OCI-LY1 (cell line): Measurements from ENCODE around the gene RASGEF1C.

Experiments
- H2AFZ ChIP-seq: fragments of 200-600 bp; sonication (generic), shearing (Covaris generic); 2 replicates; pipeline ENCODE4 v1.6.0; 2014; ENCODE audit warnings: antibody characterized with exemption, mild to moderate bottlenecking, low read length
- H3F3A ChIP-seq: fragments of 200-600 bp; sonication (generic), shearing (Covaris generic); 2 replicates; pipeline ENCODE4 v1.6.0; 2014; ENCODE audit warnings: mild to moderate bottlenecking, antibody characterized with exemption, low read length, moderate library complexity; ENCODE audit not compliant: insufficient read depth
- H3K27ac ChIP-seq: fragments of 200-600 bp; sonication (generic); 2 replicates; pipeline ENCODE4 v1.5.1; 2014; ENCODE audit warnings: low read length, mixed run types, mild to moderate bottlenecking, low read depth; ENCODE audit not compliant: poor library complexity, severe bottlenecking
- H3K27me3 ChIP-seq: fragments of 200-600 bp; sonication (generic); 2 replicates; pipeline ENCODE4 v1.6.0; 2014; ENCODE audit warnings: antibody characterized with exemption, mild to moderate bottlenecking, low read length, moderate library complexity; ENCODE audit not compliant: insufficient read depth
- H3K36me3 ChIP-seq: fragments of 200-600 bp; sonication (generic); 2 replicates; pipeline ENCODE4 v1.6.1; 2014; ENCODE audit warnings: mild to moderate bottlenecking, antibody characterized with exemption, low read length, moderate library complexity, mixed read lengths; ENCODE audit not compliant: insufficient read depth
- H3K4me1 ChIP-seq: fragments of 200-600 bp; sonication (generic); 2 replicates; pipeline ENCODE4 v1.5.1; 2014; ENCODE audit warnings: mild to moderate bottlenecking, low read length, moderate library complexity; ENCODE audit not compliant: insufficient read depth, severe bottlenecking
- H3K4me2 ChIP-seq: fragments of 200-600 bp; sonication (generic), shearing (Covaris generic); 2 replicates; pipeline ENCODE4 v1.6.1; 2014; ENCODE audit warnings: low read length
- H3K4me3 ChIP-seq: fragments of 200-600 bp; sonication (generic); 2 replicates; pipeline ENCODE4 v1.5.1; 2014; ENCODE audit warnings: low read length, low read depth, mild to moderate bottlenecking, mixed read lengths; ENCODE audit not compliant: poor library complexity, severe bottlenecking
- H3K79me2 ChIP-seq: fragments of 200-600 bp; shearing (Covaris generic); 2 replicates; pipeline ENCODE4 v1.6.1; 2016; ENCODE audit warnings: mixed run types, low read length, mixed read lengths; ENCODE audit not compliant: insufficient read depth
- H3K9ac ChIP-seq: fragments of 200-600 bp; sonication (generic), shearing (Covaris generic); 2 replicates; pipeline ENCODE4 v1.6.1; 2014; ENCODE audit warnings: mild to moderate bottlenecking, low read length, mixed read lengths
- H3K9me2 ChIP-seq: fragments of 200-600 bp; sonication (generic), shearing (Covaris generic); 2 replicates; pipeline ENCODE4 v1.6.1; 2014; ENCODE audit warnings: low read depth, mild to moderate bottlenecking, low read length, mixed read lengths
- H3K9me3 ChIP-seq: fragments of 200-600 bp; shearing (Covaris generic); 2 replicates; pipeline ENCODE4 v1.6.1; 2014; ENCODE audit warnings: low read length, mixed read lengths
- H4K20me1 ChIP-seq: fragments of 200-600 bp; sonication (generic), shearing (Covaris generic); 2 replicates; pipeline ENCODE4 v1.6.0; 2016; ENCODE audit warnings: mild to moderate bottlenecking, low read length; ENCODE audit not compliant: insufficient read depth
- EZH2 ChIP-seq: fragments of 200-600 bp; sonication (generic), shearing (Covaris generic); IDR thresholded peaks from 2 replicates; pipeline ENCODE4 v1.8.0; 2017; ENCODE audit warnings: borderline replicate concordance, mixed run types, mild to moderate bottlenecking, antibody characterized with exemption, low read length, moderate library complexity, mixed read lengths
- TF ChIP-seq, protein P1 (sequence below): fragments of 200-600 bp; sonication (generic), shearing (Covaris generic); IDR thresholded peaks from 2 replicates; pipeline ENCODE4 v1.5.1; 2017; ENCODE audit warnings: mild to moderate bottlenecking, antibody characterized with exemption, low read length, moderate library complexity, mixed read lengths

The RASGEF1C gene

DNA sequence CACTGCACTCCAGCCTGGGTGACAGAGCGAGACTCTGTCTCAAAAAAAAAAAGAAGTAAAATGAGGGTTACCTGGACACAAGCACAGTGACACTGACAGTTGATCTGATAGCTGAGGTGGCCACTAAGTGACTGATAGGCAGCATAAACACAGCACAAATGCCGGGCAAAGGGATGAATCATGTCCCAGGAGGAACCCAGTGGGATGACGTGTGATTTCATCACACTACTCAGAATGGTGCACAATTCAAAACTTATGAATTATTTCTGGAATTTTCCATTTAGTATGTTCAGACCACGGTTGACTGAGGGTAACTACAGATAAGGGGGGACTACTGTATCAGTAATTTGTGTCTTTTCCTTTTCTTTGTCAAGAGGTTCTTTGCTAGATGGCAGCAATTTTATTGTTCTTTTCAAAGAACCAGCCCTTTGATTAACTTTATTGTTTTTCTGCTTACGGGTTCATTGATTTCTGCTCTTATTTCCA, 103.1 kb downstream of the RASGEF1C start:
- no peak overlapping the region for H3K9ac ChIP-seq
- H3K79me2 ChIP-seq = no peaks in the 10 kb centered on the region
- no peaks in the 10 kb centered on the region for H3K9me2 ChIP-seq
- H3K27me3 ChIP-seq = no peaks in the 10 kb centered on the region; the same call in 1 of the 2 replicates
- no peaks in the 10 kb centered on the region for H3F3A ChIP-seq
- H2AFZ ChIP-seq = no peak overlapping the region
- H4K20me1 ChIP-seq = no peaks in the 10 kb centered on the region
- no peak for TF ChIP-seq EZH2
- TF ChIP-seq, protein P1, sequence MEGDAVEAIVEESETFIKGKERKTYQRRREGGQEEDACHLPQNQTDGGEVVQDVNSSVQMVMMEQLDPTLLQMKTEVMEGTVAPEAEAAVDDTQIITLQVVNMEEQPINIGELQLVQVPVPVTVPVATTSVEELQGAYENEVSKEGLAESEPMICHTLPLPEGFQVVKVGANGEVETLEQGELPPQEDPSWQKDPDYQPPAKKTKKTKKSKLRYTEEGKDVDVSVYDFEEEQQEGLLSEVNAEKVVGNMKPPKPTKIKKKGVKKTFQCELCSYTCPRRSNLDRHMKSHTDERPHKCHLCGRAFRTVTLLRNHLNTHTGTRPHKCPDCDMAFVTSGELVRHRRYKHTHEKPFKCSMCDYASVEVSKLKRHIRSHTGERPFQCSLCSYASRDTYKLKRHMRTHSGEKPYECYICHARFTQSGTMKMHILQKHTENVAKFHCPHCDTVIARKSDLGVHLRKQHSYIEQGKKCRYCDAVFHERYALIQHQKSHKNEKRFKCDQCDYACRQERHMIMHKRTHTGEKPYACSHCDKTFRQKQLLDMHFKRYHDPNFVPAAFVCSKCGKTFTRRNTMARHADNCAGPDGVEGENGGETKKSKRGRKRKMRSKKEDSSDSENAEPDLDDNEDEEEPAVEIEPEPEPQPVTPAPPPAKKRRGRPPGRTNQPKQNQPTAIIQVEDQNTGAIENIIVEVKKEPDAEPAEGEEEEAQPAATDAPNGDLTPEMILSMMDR = no peak
- H3K9me3 ChIP-seq = peaks cover 13% of the 10 kb centered on the region; the same call in 1 of the 2 replicates
- no peaks in the 10 kb centered on the region for H3K4me1 ChIP-seq
- no peak overlapping the region for H3K4me2 ChIP-seq
- H3K4me3 ChIP-seq = no peak overlapping the region
- no peak overlapping the region for H3K27ac ChIP-seq
- no peaks in the 10 kb centered on the region for H3K36me3 ChIP-seq

DNA sequence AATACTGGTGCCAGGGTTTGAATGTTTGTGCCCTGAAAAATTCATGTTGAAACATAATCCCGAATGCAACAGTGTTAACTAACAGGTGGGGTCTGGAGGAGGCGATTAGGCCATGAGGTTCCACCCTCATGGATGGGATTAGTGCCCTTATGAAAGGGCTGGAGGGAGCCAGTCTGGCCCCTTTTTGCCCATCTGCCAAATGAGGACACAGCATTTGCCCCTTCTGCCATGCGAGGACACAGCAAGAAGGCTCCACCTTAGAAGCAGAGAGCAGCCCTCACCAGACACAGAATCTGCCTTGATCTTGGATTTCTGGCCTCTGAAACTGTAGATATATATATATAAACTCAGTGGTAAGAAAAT, 104.9 kb downstream of the RASGEF1C start:
- H3K4me1 ChIP-seq = no peaks in the 10 kb centered on the region
- no peaks in the 10 kb centered on the region for H3F3A ChIP-seq
- no peak overlapping the region for H3K9ac ChIP-seq
- TF ChIP-seq EZH2 = no peak
- TF ChIP-seq, protein P1 = no peak
- H3K4me3 ChIP-seq = no peak overlapping the region
- no peak overlapping the region for H3K4me2 ChIP-seq
- no peak overlapping the region for H3K27ac ChIP-seq
- no peaks in the 10 kb centered on the region for H4K20me1 ChIP-seq
- H3K9me2 ChIP-seq = no peaks in the 10 kb centered on the region
- no peaks in the 10 kb centered on the region; the same call in 1 of the 2 replicates for H3K27me3 ChIP-seq
- no peaks in the 10 kb centered on the region for H3K36me3 ChIP-seq
- no peak overlapping the region for H2AFZ ChIP-seq
- peaks cover 13% of the 10 kb centered on the region; the same call in 1 of the 2 replicates for H3K9me3 ChIP-seq
- no peaks in the 10 kb centered on the region for H3K79me2 ChIP-seq

DNA sequence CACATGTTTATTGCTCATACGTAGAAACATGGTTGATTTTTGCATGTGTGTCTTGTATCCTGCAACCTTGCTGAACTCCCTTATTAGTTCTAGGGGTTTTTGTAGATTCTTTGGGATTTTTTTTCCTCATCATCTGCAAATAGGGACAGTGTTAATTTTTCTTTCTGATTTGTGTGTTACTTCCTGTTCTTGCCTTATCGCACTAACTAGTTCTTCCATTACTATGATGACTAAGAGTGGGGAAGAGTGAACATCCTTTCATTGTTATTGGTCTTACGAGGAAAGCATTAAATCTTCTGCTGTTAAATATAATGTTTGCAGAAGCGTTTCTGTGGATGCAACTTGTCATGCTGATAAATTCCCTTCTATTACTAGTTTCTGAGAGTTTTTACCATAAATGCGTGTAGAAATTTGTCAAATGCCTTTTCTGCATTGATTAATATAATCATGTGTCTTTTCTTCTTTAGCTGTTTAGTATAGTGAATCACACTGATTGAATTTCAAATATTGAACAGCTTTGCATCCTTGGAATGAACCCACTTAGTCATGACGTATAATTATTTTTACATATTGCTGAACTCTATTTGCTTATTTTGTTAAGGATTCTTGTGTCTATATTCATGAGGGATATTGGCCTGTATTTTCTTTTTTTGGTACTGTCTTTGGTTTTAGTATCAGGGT, 105.4 kb downstream of the RASGEF1C start:
- Histone ChIP-seq H3K9ac (no peak overlapping the region), H3K9me3 (peaks cover 13% of the 10 kb centered on the region; the same call in 1 of the 2 replicates), H3K4me1 (no peaks in the 10 kb centered on the region), H3K4me2 (no peak overlapping the region), H3F3A (no peaks in the 10 kb centered on the region), H3K9me2 (no peaks in the 10 kb centered on the region), H3K27me3 (no peaks in the 10 kb centered on the region; the same call in 1 of the 2 replicates), H4K20me1 (no peaks in the 10 kb centered on the region), H3K4me3 (no peak overlapping the region), H3K79me2 (no peaks in the 10 kb centered on the region), H3K27ac (no peak overlapping the region), H3K36me3 (no peaks in the 10 kb centered on the region), H2AFZ (no peak overlapping the region)
- TF ChIP-seq, protein P1 = no peak
- no peak for TF ChIP-seq EZH2
